ENCODE results near the gene TRAF7. TPM values are rescaled to one million over a fixed set of nuclear protein-coding genes. Genes with fewer than 3 reads are reported as not detected.
A peak's percentile ranks its signal among the peaks of the same experiment; 100 is the strongest.

Gene TRAF7
- total RNA-seq, 2 experiments from 2014 or later = 19.9 to 24.0 TPM

GRCh38 chr16:2196981-2197511 lies 41.5 kb downstream of the TRAF7 start:
- Mint-ChIP-seq H3K27ac (no peak overlapping the region), H3K9me3 (no peaks in the 10 kb centered on the region), H3K4me3 (peak overlapping the region; percentile 30), H3K36me3 (ENCODE audit: low read depth) (no peaks in the 10 kb centered on the region), H3K4me1 (ENCODE audit: low read depth) (peaks cover 10% of the 10 kb centered on the region), H3K27me3 (peaks cover 27% of the 10 kb centered on the region)
- ChIA-PET POLR2A (interaction anchor here (0.7 kb wide), 1 partner anchor 18 kb away, joined by 3 read pairs; the partner anchor contains the start of gene PGP), CTCF (no interaction called here)
- H3K4me1 ChIP-seq (ENCODE audit: insufficient read depth, low read length) = peaks cover 20% of the 10 kb centered on the region
- H3K27ac ChIP-seq (ENCODE audit: low read depth in 1 of 2, low read length in 2 of 2) = no peak overlapping the region
- no peak overlapping the region for H3K4me3 ChIP-seq (ENCODE audit: low read length)
- TF ChIP-seq CTCF (IDR thresholded peaks at IDR 0.05) = no peak
- DNase-seq (no peak), ATAC-seq (ENCODE audit: poor library complexity) (no peak)
- peaks cover 31% of the 10 kb centered on the region in 2 experiments for H3K27me3 ChIP-seq (ENCODE audit: control insufficient read depth in 1 of 2, insufficient read depth in 2 of 2, low read length in 2 of 2)
- intact Hi-C loops (cut with DNase I, micrococcal nuclease) = loop anchor here in 1 of 2 experiments (5.0 to 10.0 kb wide), 3 partner anchors 138 to 290 kb away; partner anchors contain the start of gene CCNF
- H3K36me3 ChIP-seq (ENCODE audit: insufficient read depth, low read length) = no peaks in the 10 kb centered on the region
- H3K9me3 ChIP-seq (ENCODE audit: control insufficient read depth in 1 of 2, insufficient read depth in 1 of 2, low read length in 2 of 2) = peaks cover 0 to 16% of the 10 kb centered on the region in 2 experiments

- no peaks in the 10 kb centered on the region for H3K36me3 Mint-ChIP-seq (ENCODE audit: low read depth)
- H3K9me3 ChIP-seq (ENCODE audit: control insufficient read depth in 1 of 2, insufficient read depth in 1 of 2, low read length in 2 of 2) = peaks cover 0 to 16% of the 10 kb centered on the region in 2 experiments
- ATAC-seq (ENCODE audit: poor library complexity) (no peak), DNase-seq (no peak)
- POLR2A ChIA-PET = no interaction called here
- peaks cover 31% of the 10 kb centered on the region in 2 experiments for H3K27me3 ChIP-seq (ENCODE audit: control insufficient read depth in 1 of 2, insufficient read depth in 2 of 2, low read length in 2 of 2)
- H3K4me1 ChIP-seq (ENCODE audit: insufficient read depth, low read length) = peaks cover 20% of the 10 kb centered on the region
- CTCF ChIA-PET = no interaction called here
- H3K4me3 ChIP-seq (ENCODE audit: low read length) = no peak overlapping the region
- no peak for TF ChIP-seq CTCF (IDR thresholded peaks at IDR 0.05)
- H3K9me3 Mint-ChIP-seq = no peaks in the 10 kb centered on the region
- no peaks in the 10 kb centered on the region for H3K36me3 ChIP-seq (ENCODE audit: insufficient read depth, low read length)
- H3K4me3 Mint-ChIP-seq = peak overlapping the region; percentile 60
- H3K4me1 Mint-ChIP-seq (ENCODE audit: low read depth) = peaks cover 10% of the 10 kb centered on the region
- intact Hi-C loops (cut with DNase I, micrococcal nuclease) = loop anchor here in 1 of 2 experiments (5.0 to 10.0 kb wide), 3 partner anchors 137 to 290 kb away; partner anchors contain the start of gene CCNF
- H3K27ac Mint-ChIP-seq = no peak overlapping the region
- H3K27me3 Mint-ChIP-seq = peaks cover 27% of the 10 kb centered on the region
- no peak overlapping the region for H3K27ac ChIP-seq (ENCODE audit: low read depth in 1 of 2, low read length in 2 of 2)
Measured at GRCh38 chr16:2197765-2198164, 42.2 kb downstream of the TRAF7 start.

GRCh38 chr16:2198283-2198682 lies 42.7 kb downstream of the TRAF7 start:
- H3K4me1 ChIP-seq (ENCODE audit: insufficient read depth, low read length) = peaks cover 20% of the 10 kb centered on the region
- no peak overlapping the region for H3K27ac ChIP-seq (ENCODE audit: low read depth in 1 of 2, low read length in 2 of 2)
- no peak overlapping the region for H3K4me3 ChIP-seq (ENCODE audit: low read length)
- DNase-seq (no peak), ATAC-seq (ENCODE audit: poor library complexity) (no peak)
- Mint-ChIP-seq H3K36me3 (ENCODE audit: low read depth) (no peaks in the 10 kb centered on the region), H3K4me1 (ENCODE audit: low read depth) (peaks cover 10% of the 10 kb centered on the region), H3K27ac (no peak overlapping the region), H3K27me3 (peaks cover 27% of the 10 kb centered on the region), H3K4me3 (peak overlapping the region; percentile 60), H3K9me3 (no peaks in the 10 kb centered on the region)
- intact Hi-C loops (cut with DNase I, micrococcal nuclease) = loop anchor here in 1 of 2 experiments (5.0 to 10.0 kb wide), 3 partner anchors 137 to 289 kb away; partner anchors contain the start of gene CCNF
- H3K27me3 ChIP-seq (ENCODE audit: control insufficient read depth in 1 of 2, insufficient read depth in 2 of 2, low read length in 2 of 2) = peaks cover 31% of the 10 kb centered on the region in 2 experiments
- no peaks in the 10 kb centered on the region for H3K36me3 ChIP-seq (ENCODE audit: insufficient read depth, low read length)
- ChIA-PET CTCF (no interaction called here), POLR2A (no interaction called here)
- H3K9me3 ChIP-seq (ENCODE audit: control insufficient read depth in 1 of 2, insufficient read depth in 1 of 2, low read length in 2 of 2) = peaks cover 0 to 16% of the 10 kb centered on the region in 2 experiments
- no peak for TF ChIP-seq CTCF (IDR thresholded peaks at IDR 0.05)

All from CD4-positive, alpha-beta T cell (primary cell).